Measurements from ENCODE around the gene RAB3IP.
"Not testable (repeated sequence)": the region's sequence is repeated elsewhere in the genome, so short reads cannot be mapped to it uniquely, and the experiment has no call there.

The RAB3IP gene

GRCh38 chr12:69756088-69756755 lies 17.6 kb downstream of the RAB3IP start:
- DNase-seq: no peak

GRCh38 chr12:69758105-69758504 lies 19.4 kb downstream of the RAB3IP start:
- DNase-seq: no peak

GRCh38 chr12:69759581-69759980 lies 20.9 kb downstream of the RAB3IP start:
- not testable (repeated sequence) for DNase-seq

- DNase-seq: no peak
These were observed 26.9 kb downstream of the RAB3IP start for GRCh38 chr12:69765515-69765914.

GRCh38 chr12:69766260-69766659 lies 27.6 kb downstream of the RAB3IP start:
- DNase-seq: no peak

GRCh38 chr12:69779928-69780327 lies 41.3 kb downstream of the RAB3IP start:
- DNase-seq: peak; percentile 38

GRCh38 chr12:69783365-69783764 lies 44.7 kb downstream of the RAB3IP start:
- no peak for DNase-seq

- no peak for DNase-seq
These were observed 50.7 kb downstream of the RAB3IP start for GRCh38 chr12:69789351-69789750.

GRCh38 chr12:69792533-69792932 lies 53.9 kb downstream of the RAB3IP start:
- DNase-seq: peak; percentile 7

GRCh38 chr12:69807101-69807897 lies 68.6 kb downstream of the RAB3IP start:
- not testable (repeated sequence) for DNase-seq

GRCh38 chr12:69810870-69811498 lies 72.3 kb downstream of the RAB3IP start:
- DNase-seq: no peak

GRCh38 chr12:69816082-69816481 lies 77.4 kb downstream of the RAB3IP start:
- DNase-seq: no peak

GRCh38 chr12:69821032-69821455 lies 82.4 kb downstream of the RAB3IP start:
- DNase-seq: no peak

- DNase-seq: peak; percentile 14
These were observed 82.9 kb downstream of the RAB3IP start for GRCh38 chr12:69821456-69822159.

GRCh38 chr12:69822201-69822860 lies 83.7 kb downstream of the RAB3IP start:
- DNase-seq: no peak

GRCh38 chr12:69824028-69824427 lies 85.4 kb downstream of the RAB3IP start:
- DNase-seq: no peak

GRCh38 chr12:69824966-69825560 lies 86.4 kb downstream of the RAB3IP start, which contains the start of gene MYRFL:
MYRFL (plus strand) TSS chr12:69825227; CDS start chr12:69825518, 291 bp downstream.
- DNase-seq: no peak

- no peak for DNase-seq
These were observed 90.2 kb downstream of the RAB3IP start for GRCh38 chr12:69828897-69829296.

- no peak for DNase-seq
These were observed 95.0 kb downstream of the RAB3IP start for GRCh38 chr12:69833696-69834095.

- no peak for DNase-seq
These were observed 95.5 kb downstream of the RAB3IP start for GRCh38 chr12:69834147-69834546.

GRCh38 chr12:69834576-69834975 lies 95.9 kb downstream of the RAB3IP start:
- DNase-seq: no peak

- no peak for DNase-seq
These were observed 96.4 kb downstream of the RAB3IP start for GRCh38 chr12:69835081-69835480.

All from hematopoietic multipotent progenitor cell treated with erythropoietin and hydrocortisone succinate and interleukin-3 and kit ligand, for 6 days (in vitro differentiated cells).